HG03025 (cell line): ENCODE measurements around the gene NKD1.

Experiments used
- ATAC-seq: cut with Tn5 transposase; IDR thresholded peaks from one replicate; pipeline ENCODE4 v1.9.1; 2021; ENCODE audit warnings: mild to moderate bottlenecking, moderate library complexity; ENCODE audit not compliant: unreplicated experiment, low FRiP score

NKD1 gene

GRCh38 chr16:50681021-50681885 is 133.1 kb downstream of the NKD1 start, which contains the start of gene SNX20:
Gene SNX20, minus strand, starts transcription at chr16:50681312. Its CDS starts 3,786 bp downstream, at chr16:50677526.
- ATAC-seq: peak; percentile 37

GRCh38 chr16:50683689-50684374 is 135.6 kb downstream of the NKD1 start:
- peak; percentile 37 for ATAC-seq

DNA sequence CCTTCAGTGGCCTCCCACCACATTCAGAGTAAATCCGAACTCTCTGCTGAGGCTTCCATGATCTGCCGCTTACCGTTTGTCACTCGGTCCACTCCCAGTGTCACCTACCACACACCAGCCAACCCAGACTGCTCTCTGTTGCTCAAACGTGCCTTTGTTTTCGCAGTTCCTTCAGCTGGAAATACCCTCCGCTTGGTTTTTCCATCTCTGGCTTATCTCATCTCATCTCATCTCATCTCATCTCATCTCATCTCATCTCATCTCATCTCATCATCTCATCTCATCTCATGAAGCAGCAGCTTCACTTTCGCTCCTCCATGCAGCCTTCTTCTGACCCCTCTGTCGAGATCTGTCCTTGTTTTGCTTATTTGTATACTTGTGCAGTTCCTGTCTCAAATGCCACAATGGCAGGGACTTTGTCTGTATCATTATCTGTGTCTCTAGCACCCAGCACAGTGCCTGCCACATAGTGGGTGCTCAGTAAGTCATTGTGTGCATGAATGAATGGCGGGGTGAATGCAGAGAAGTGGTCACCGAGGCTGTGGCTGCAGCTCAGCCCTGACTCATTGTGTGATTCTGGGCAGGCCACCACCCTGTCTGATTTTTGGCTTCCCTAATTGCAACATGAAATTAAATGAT is 136.7 kb downstream of the NKD1 start:
- no peak for ATAC-seq

- no peak for ATAC-seq
These were observed 137.4 kb downstream of the NKD1 start for GRCh38 chr16:50685462-50686063.

DNA sequence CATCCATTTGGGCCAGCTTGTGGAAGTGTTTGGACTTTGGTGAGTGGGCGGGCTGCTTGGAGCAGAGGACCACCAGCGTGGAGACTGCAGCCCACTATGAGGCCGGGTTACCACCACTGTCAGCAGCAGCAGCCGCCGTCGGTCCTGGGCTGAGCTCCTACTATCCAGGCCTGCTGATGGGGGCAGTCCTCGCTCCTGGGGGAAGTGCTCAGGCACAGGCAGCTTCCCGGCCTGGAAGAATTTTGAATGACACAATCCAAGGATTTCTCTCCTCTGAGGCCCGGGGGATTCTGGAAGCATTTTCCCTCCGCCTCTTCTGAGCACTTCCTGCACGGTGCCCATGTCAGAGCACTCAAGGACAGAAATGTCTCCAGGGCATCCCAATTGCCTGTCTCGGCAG is 139.9 kb downstream of the NKD1 start:
- no peak for ATAC-seq

DNA sequence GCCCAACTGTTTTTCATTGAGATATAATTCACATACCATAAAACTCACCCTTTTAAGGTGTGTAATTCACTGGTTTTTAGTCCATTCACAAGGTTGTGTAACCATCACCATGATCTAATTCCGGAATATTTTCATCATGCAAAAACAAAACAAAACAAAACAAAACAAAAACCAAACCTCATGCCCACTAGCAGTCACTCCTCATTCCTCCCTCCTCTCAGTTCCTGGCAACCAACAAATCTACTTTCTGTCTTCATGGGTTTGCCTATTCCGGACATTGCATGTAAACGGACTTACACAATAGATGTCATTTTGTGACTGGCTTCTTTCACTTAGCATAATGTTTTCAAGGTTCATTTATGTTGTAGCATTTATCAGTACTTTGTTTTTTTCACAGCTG is 140.7 kb downstream of the NKD1 start:
- ATAC-seq: no peak

DNA sequence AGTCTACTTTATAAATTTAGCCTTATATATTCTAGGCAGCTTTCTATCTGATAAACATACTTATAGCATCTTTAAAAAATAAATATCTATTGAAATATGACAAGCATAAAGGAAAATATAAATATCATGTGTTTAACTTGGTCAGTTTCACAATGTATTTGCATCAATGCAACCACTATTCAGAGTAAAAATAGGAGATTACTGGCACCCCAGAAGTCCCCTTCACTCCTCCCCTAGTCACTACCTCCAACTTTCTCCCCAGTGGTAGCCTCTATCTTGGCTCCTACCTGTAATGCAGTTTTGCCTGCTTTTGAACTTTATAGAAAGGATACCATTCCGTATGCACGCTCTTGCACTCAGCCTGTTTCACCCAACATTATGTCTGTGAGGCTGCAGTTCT is 142.0 kb downstream of the NKD1 start:
- no peak for ATAC-seq

DNA sequence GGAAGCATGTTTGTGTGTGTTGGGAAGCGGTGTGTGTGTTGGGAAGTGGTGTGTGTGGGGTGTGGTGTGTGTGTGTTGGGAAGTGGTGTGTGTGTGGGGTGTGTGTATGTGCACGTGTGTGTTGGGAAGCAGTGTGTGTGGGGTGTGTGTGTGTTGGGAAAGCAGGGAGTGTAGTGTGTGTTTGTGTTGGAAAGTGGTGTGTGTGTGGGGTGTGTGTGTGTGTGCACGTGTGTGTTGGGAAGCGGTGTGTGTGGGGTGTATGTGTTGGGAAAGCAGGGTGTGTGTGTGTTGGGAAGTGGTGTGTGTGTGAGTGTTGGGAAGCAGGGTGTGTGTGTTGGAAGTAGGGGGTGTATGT is 144.4 kb downstream of the NKD1 start:
- ATAC-seq: no peak

GRCh38 chr16:50692999-50693781 is 145.0 kb downstream of the NKD1 start, which contains the start of gene NOD2:
Gene NOD2, plus strand, starts transcription at chr16:50693606. Its CDS starts 5,890 bp downstream, at chr16:50699496.
- ATAC-seq: no peak

DNA sequence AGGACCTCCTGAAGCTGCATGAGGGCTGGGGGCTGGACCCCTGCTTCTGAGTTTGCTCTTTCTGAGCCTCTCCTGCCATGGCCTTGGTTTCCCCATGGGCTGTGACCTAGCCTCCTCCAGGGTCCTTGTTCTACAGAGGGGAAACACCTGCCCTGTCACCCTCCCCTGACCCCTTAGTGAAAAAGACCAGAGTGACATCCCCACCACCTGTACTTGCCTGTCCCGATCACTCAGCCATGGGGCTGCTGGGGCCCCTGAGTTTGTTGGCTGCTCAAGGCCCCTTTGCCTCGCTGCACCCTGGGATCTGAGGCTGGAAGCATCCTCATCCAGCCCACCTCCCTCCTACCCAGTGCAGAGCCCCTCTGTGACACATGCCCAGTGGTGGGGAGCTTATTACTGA is 146.0 kb downstream of the NKD1 start:
- ATAC-seq: no peak

DNA sequence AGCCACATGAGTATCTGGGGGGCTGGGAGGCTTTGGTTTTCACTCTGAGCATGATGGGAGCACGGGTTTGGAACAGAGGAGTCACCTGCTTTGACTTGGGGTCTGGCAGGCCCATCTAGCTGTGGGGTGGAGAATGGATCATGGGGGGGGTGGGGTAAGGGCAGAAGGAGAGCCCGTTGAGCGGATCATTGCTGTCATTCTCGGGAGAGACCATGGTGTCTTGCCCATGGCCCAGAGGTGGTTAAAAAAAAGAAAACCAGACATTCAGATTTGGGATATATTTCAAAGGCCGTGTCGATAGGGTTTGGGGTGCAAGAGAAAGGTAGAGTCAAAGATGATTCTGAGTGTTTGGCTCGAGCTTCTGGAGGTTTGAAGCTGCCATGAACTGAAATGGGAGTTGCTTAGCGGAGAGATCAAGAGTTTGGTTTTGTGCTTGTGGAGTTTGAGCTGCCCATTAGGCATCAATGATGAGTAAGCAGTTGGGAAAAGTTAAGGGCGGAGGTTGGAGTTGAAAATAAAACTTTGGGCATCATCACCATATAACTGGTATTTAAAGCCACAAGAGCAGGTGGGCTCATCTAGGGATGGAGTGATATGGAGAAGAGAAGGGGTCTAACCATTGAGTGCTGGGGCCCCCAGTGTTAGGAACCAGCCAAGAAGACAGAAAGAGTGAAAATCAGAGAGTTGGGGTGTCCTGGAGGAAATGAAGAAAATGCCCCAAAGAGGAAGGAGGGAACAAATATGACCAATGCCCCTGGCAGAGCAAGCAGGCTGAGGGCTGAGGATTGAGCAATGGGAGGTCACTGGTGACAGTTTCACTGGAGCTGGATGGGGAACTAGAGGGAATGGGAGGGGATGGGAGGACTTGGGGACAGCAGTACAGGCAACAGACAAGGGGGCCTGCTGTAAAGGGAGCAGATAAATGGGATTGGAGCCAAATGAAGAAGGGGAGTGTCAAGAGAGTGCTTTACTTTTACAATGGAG is 147.1 kb downstream of the NKD1 start:
- ATAC-seq: no peak

- ATAC-seq: no peak
These were observed 147.9 kb downstream of the NKD1 start for GRCh38 chr16:50696126-50696525.

GRCh38 chr16:50696575-50697420 is 148.6 kb downstream of the NKD1 start:
- ATAC-seq: peak; percentile 45

- ATAC-seq: no peak
These were observed 149.2 kb downstream of the NKD1 start for GRCh38 chr16:50697421-50697715.

DNA sequence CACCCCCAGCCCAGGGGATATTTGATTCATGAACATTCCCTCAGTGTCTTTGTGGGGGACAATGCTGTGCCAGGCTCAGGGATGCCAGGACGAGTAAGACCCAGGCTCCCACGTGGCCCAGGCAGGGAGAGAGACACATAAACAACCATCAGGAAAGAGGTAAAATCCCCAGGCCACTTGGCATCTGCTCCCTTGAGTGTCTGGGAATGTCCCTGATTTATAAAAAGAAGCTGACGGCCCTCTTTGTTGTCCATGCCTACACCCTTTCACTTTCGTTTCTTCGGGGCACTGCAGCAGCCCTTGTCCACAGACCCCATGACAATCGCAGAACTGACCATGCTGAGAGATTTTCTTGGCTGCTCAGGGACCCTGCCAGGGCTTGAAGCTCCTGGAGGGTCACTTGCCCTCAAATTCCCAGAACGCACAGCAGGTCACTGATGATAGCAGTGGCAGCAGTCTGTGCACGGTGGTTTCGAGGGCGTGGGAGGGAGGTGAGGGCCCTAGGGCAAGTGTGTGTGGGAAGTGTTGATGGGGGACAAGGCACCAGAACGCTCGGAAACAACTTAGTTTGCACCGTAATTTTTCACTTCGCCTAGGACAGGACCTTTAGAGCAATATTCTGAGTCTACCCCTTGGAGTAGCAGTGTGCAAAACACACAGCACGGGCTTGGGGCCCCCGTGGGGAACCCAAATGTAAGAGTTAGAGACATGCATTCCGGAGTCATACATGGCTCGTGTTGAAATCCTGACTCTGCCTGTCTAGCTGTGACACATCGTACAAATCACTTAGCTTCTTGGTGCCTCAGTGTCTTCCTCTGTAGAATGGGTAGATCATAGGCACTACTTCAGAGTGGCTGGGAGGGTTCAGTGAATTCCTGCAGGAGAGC is 149.9 kb downstream of the NKD1 start:
- peak; percentile 48 for ATAC-seq
